KMS-11 (cell line): ENCODE measurements around the gene FBXO21.

Experiments
- H2AFZ ChIP-seq: fragments of 200-600 bp; sonication (generic); 2 replicates; pipeline ENCODE4 v1.6.1; 2016; ENCODE audit warnings: antibody characterized with exemption, mixed run types, low read depth
- H3K27ac ChIP-seq: fragments of 200-600 bp; sonication (generic); 2 replicates; pipeline ENCODE4 v1.6.1; 2016; ENCODE audit warnings: mild to moderate bottlenecking, mixed run types
- H3K27me3 ChIP-seq: fragments of 200-600 bp; sonication (generic); 2 replicates; pipeline ENCODE4 v1.6.1; 2017; ENCODE audit warnings: mild to moderate bottlenecking, low read depth, mixed run types, moderate library complexity; ENCODE audit not compliant: insufficient read depth
- H3K36me3 ChIP-seq: fragments of 200-600 bp; sonication (generic); 2 replicates; pipeline ENCODE4 v1.6.1; 2017; ENCODE audit warnings: mild to moderate bottlenecking, mixed run types; ENCODE audit not compliant: insufficient read depth
- H3K4me1 ChIP-seq: fragments of 200-600 bp; sonication (generic); 2 replicates; pipeline ENCODE4 v1.6.1; 2016; ENCODE audit warnings: mild to moderate bottlenecking, low read depth, mixed run types; ENCODE audit not compliant: poor library complexity, severe bottlenecking
- H3K4me2 ChIP-seq: fragments of 200-600 bp; sonication (generic); 2 replicates; pipeline ENCODE4 v1.7.0; 2016; ENCODE audit warnings: mild to moderate bottlenecking, mixed run types
- H3K4me3 ChIP-seq: fragments of 200-600 bp; sonication (generic); IDR thresholded peaks from 2 replicates; pipeline ENCODE4 v1.6.1; 2017; ENCODE audit warnings: low read depth, low read length, mixed read lengths; ENCODE audit not compliant: insufficient read depth
- H3K79me2 ChIP-seq: fragments of 200-600 bp; sonication (generic); 2 replicates; pipeline ENCODE4 v1.6.1; 2016; ENCODE audit warnings: low read depth, mixed run types; ENCODE audit not compliant: insufficient read depth
- H3K9ac ChIP-seq: fragments of 200-600 bp; sonication (generic); 2 replicates; pipeline ENCODE4 v1.6.1; 2016; ENCODE audit warnings: mild to moderate bottlenecking, mixed run types
- H4K20me1 ChIP-seq: fragments of 200-600 bp; sonication (generic); 2 replicates; pipeline ENCODE4 v1.6.1; 2016; ENCODE audit warnings: mild to moderate bottlenecking, mixed run types; ENCODE audit not compliant: insufficient read depth
- TF ChIP-seq, protein P1 (sequence below): fragments of 200-600 bp; sonication (generic); conservative IDR thresholded peaks from 2 replicates; pipeline ENCODE4 v1.6.1; 2017; ENCODE audit warnings: low read depth, mild to moderate bottlenecking, antibody characterized with exemption, low read length, moderate library complexity, mixed read lengths

FBXO21 gene

DNA sequence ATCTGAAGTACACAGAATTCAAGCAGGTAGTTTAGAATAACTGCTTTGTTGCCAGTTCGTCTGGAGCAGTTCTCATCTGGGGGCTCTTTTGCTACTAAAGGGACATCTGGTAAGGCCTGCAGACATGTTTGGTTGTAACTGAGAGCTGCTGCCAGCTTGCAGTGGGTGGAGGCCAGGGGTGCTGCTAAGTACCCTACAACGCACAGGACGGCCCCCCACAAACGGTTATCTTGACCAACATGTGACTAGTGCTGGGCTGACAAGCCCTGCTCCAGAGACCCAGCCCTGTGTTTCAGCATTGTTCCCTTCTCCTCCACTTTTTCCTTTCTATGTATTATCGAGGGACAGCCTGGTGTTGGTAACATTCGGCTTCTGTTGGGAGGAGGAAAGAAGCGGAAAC lies 40.8 kb downstream of the FBXO21 start:
- Histone ChIP-seq H3K36me3 (no peaks in the 10 kb centered on the region), H4K20me1 (no peaks in the 10 kb centered on the region), H3K4me3 (no peak overlapping the region), H3K4me1 (no peaks in the 10 kb centered on the region), H3K4me2 (no peak overlapping the region), H2AFZ (no peak overlapping the region), H3K27me3 (no peaks in the 10 kb centered on the region), H3K9ac (no peak overlapping the region), H3K27ac (no peak overlapping the region), H3K79me2 (no peaks in the 10 kb centered on the region)
- TF ChIP-seq, protein P1, sequence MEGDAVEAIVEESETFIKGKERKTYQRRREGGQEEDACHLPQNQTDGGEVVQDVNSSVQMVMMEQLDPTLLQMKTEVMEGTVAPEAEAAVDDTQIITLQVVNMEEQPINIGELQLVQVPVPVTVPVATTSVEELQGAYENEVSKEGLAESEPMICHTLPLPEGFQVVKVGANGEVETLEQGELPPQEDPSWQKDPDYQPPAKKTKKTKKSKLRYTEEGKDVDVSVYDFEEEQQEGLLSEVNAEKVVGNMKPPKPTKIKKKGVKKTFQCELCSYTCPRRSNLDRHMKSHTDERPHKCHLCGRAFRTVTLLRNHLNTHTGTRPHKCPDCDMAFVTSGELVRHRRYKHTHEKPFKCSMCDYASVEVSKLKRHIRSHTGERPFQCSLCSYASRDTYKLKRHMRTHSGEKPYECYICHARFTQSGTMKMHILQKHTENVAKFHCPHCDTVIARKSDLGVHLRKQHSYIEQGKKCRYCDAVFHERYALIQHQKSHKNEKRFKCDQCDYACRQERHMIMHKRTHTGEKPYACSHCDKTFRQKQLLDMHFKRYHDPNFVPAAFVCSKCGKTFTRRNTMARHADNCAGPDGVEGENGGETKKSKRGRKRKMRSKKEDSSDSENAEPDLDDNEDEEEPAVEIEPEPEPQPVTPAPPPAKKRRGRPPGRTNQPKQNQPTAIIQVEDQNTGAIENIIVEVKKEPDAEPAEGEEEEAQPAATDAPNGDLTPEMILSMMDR = no peak

DNA sequence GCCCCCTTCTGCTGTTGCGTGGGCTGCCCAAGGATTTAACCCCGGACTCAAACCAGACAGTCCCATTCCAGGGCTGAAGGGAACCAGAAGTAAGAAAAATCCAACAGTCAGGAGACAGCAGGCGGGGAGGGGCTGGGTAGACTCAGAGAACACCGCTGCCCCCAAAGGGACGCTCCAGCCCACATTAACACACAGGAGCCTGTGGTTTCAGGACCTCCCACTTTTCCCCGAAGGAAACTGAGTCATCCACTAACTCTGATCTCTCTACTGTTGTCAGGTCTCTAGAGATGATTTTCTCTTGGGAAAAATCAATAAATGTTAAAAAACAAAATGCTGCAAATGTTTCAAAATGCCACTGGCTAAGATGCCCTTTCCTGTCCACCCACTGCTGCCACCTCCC lies 41.6 kb downstream of the FBXO21 start:
- no peaks in the 10 kb centered on the region for H3K36me3 ChIP-seq
- H3K4me2 ChIP-seq = no peak overlapping the region
- no peak overlapping the region for H2AFZ ChIP-seq
- no peaks in the 10 kb centered on the region for H3K79me2 ChIP-seq
- H3K27me3 ChIP-seq = no peaks in the 10 kb centered on the region
- no peaks in the 10 kb centered on the region for H4K20me1 ChIP-seq
- no peak overlapping the region for H3K4me3 ChIP-seq
- H3K4me1 ChIP-seq = no peaks in the 10 kb centered on the region
- TF ChIP-seq, protein P1 = no peak
- no peak overlapping the region for H3K9ac ChIP-seq
- no peak overlapping the region for H3K27ac ChIP-seq

DNA sequence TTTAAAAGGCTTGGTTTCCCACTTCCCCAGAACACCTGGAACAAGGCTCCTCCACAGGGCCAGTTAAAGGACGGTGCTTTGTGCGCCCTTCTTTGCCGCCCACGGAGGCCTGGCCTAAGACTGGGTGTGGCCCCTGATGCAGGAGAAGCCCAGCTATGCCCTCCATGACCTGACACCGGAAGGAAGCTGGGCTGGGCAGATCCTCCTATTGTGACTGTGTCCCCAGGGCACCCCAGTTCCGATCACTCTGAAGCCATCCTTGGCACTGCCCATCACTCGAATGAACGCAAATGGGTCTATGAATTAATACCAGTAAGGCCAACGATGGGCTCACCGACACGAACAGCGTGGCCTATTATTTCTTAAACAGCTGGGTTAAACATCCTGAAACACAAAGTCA lies 42.6 kb downstream of the FBXO21 start:
- H3K9ac ChIP-seq = no peak overlapping the region
- TF ChIP-seq, protein P1 = no peak
- no peak overlapping the region for H3K4me3 ChIP-seq
- H4K20me1 ChIP-seq = no peaks in the 10 kb centered on the region
- H3K27ac ChIP-seq = no peak overlapping the region
- H3K27me3 ChIP-seq = no peaks in the 10 kb centered on the region
- no peak overlapping the region for H3K4me2 ChIP-seq
- no peaks in the 10 kb centered on the region for H3K79me2 ChIP-seq
- no peak overlapping the region for H2AFZ ChIP-seq
- no peaks in the 10 kb centered on the region for H3K36me3 ChIP-seq
- no peaks in the 10 kb centered on the region for H3K4me1 ChIP-seq

DNA sequence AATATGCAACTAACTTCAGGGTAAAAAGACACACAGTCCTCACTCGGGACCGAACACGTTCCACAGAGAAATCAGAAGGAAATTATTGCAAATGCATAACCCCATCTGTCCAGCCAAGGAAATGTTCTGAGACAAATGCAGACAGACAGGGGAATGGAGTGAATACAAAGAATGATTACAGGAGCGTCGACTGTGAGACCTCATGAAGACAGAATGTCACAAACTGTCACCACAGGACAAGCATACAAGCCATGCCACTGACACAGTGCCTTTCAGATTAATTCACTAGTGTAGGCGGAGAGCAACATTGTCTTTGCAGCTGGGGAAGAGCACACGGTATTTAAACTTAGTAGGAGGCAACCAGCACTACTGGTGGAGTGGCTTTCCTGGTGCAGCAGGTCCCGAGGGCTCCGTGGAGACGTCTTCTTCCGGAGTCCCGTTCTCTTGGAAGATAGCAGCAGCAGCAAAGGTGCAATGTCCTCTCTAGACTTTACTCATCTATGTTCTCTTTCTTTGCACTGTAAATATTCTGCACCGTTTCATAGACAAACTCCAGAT lies 44.6 kb downstream of the FBXO21 start:
- Histone ChIP-seq H3K4me3 (no peak overlapping the region), H3K9ac (no peak overlapping the region), H4K20me1 (no peaks in the 10 kb centered on the region), H3K4me2 (no peak overlapping the region), H3K4me1 (no peaks in the 10 kb centered on the region), H3K27ac (no peak overlapping the region), H3K79me2 (no peaks in the 10 kb centered on the region), H2AFZ (no peak overlapping the region), H3K36me3 (no peaks in the 10 kb centered on the region), H3K27me3 (no peaks in the 10 kb centered on the region)
- TF ChIP-seq, protein P1 = no peak
